GM21360 (cell line): ENCODE measurements around the gene NF2.
"Not testable (repeated sequence)": the region's sequence is repeated elsewhere in the genome, so short reads cannot be mapped to it uniquely, and the experiment has no call there.

ENCODE experiments used
- ATAC-seq: cut with Tn5 transposase; IDR thresholded peaks from one replicate; pipeline ENCODE4 v1.9.1; 2021; ENCODE audit warnings: mild to moderate bottlenecking, moderate library complexity; ENCODE audit not compliant: unreplicated experiment

The NF2 gene

GRCh38 chr22:29594447-29594846 lies 9.0 kb upstream of the NF2 start:
- not testable (repeated sequence) for ATAC-seq

GRCh38 chr22:29596408-29596807 lies 7.0 kb upstream of the NF2 start:
- no peak for ATAC-seq

- not testable (repeated sequence) for ATAC-seq
These were observed 5.4 kb upstream of the NF2 start for GRCh38 chr22:29597871-29598683.

- ATAC-seq = no peak
These were observed 4.8 kb upstream of the NF2 start for GRCh38 chr22:29598684-29599020.

- ATAC-seq = no peak
These were observed 585 bp downstream of the NF2 start for GRCh38 chr22:29604076-29604360.

- ATAC-seq = no peak
These were observed 2.1 kb downstream of the NF2 start for GRCh38 chr22:29605527-29605850.

- ATAC-seq = no peak
These were observed 2.9 kb downstream of the NF2 start for GRCh38 chr22:29606320-29606719.

- ATAC-seq = no peak
These were observed 4.0 kb downstream of the NF2 start for GRCh38 chr22:29607426-29607825.

- no peak for ATAC-seq
These were observed 5.7 kb downstream of the NF2 start for GRCh38 chr22:29609139-29609538.

GRCh38 chr22:29610780-29611179 lies 7.3 kb downstream of the NF2 start:
- ATAC-seq = no peak

- ATAC-seq = no peak
These were observed 12.4 kb downstream of the NF2 start for GRCh38 chr22:29615705-29616327.

GRCh38 chr22:29617922-29618629 lies 14.6 kb downstream of the NF2 start:
- no peak for ATAC-seq

- no peak for ATAC-seq
These were observed 18.5 kb downstream of the NF2 start for GRCh38 chr22:29621761-29622526.

GRCh38 chr22:29623059-29623458 lies 19.6 kb downstream of the NF2 start:
- ATAC-seq = no peak

GRCh38 chr22:29623553-29624169 lies 20.2 kb downstream of the NF2 start:
- ATAC-seq = no peak

GRCh38 chr22:29625090-29625825 lies 21.8 kb downstream of the NF2 start:
- no peak for ATAC-seq

GRCh38 chr22:29626497-29627195 lies 23.2 kb downstream of the NF2 start:
- no peak for ATAC-seq

GRCh38 chr22:29627196-29627535 lies 23.7 kb downstream of the NF2 start:
- no peak for ATAC-seq

- ATAC-seq = no peak
These were observed 25.8 kb downstream of the NF2 start for GRCh38 chr22:29628996-29629902.
